HepG2 (cell line): Measurements from ENCODE around the gene FFAR2. TPM values are rescaled to one million over a fixed set of nuclear protein-coding genes. Genes with fewer than 3 reads are reported as not detected.

Source experiments
- CCDC6 ChIP-seq: sonication (generic); formaldehyde crosslinking; IDR thresholded peaks from 2 replicates; pipeline ENCODE4 v1.8.1; 2022; ENCODE audit warnings: mild to moderate bottlenecking, missing genetic modification reagents, moderate library complexity
- CEBPB ChIP-seq: IDR thresholded peaks from 2 replicates; pipeline ENCODE4 v1.6.1; 2011; ENCODE audit warnings: low read depth, low read length, improper control_type of control experiment, borderline replicate concordance
- CENPX ChIP-seq: sonication (generic); formaldehyde crosslinking; IDR thresholded peaks from 2 replicates; pipeline ENCODE4 v1.9.0; 2021; ENCODE audit warnings: mild to moderate bottlenecking, missing genetic modification reagents, moderate library complexity
- CHD2 ChIP-seq: IDR thresholded peaks from 2 replicates; pipeline ENCODE4 v1.6.1; 2011; ENCODE audit warnings: low read depth, low read length, improper control_type of control experiment
- CREB1 ChIP-seq, 2 experiments: fragments of 450-650 bp in 1 of 2; IDR thresholded peaks; 2 replicates each; pipeline ENCODE4 v1.6.1; 2016 to 2017; ENCODE audit warnings: control low read depth in 1 of 2, mild to moderate bottlenecking in 1 of 2, missing compliant biosample characterization in 1 of 2, missing genetic modification characterization in 1 of 2
- ELK4 ChIP-seq: sonication (generic); formaldehyde crosslinking; IDR thresholded peaks from 2 replicates; pipeline ENCODE4 v1.9.0; 2021; ENCODE audit warnings: missing genetic modification reagents, borderline replicate concordance
- MAFF ChIP-seq: IDR thresholded peaks from 2 replicates; pipeline ENCODE4 v1.6.1; 2011; ENCODE audit warnings: low read depth, low read length, improper control_type of control experiment
- MEF2D ChIP-seq: sonication (generic); formaldehyde crosslinking; IDR thresholded peaks from 2 replicates; pipeline ENCODE4 v1.5.1; 2020; ENCODE audit warnings: mild to moderate bottlenecking, missing genetic modification reagents
- MTA1 ChIP-seq: sonication (generic); formaldehyde crosslinking; IDR thresholded peaks from 2 replicates; pipeline ENCODE4 v1.4.0; 2020; ENCODE audit warnings: missing genetic modification reagents, mild to moderate bottlenecking, borderline replicate concordance
- NFIC ChIP-seq: IDR thresholded peaks from 2 replicates; pipeline ENCODE4 v1.6.1; 2012; ENCODE audit warnings: mild to moderate bottlenecking, low read length, inconsistent platforms
- NR2C2 ChIP-seq: sonication (generic); formaldehyde crosslinking; IDR thresholded peaks from 2 replicates; pipeline ENCODE4 v1.4.0; 2020; ENCODE audit warnings: missing genetic modification reagents, mild to moderate bottlenecking, moderate library complexity, borderline replicate concordance
- ONECUT2 ChIP-seq: sonication (generic); formaldehyde crosslinking; IDR thresholded peaks from 2 replicates; pipeline ENCODE4 v1.4.0; 2020; ENCODE audit warnings: missing genetic modification reagents
- PBX2 ChIP-seq: IDR thresholded peaks from 2 replicates; pipeline ENCODE4 v1.6.1; 2016; ENCODE audit warnings: control low read depth
- SNRNP70 ChIP-seq: fragments of 200-400 bp; formaldehyde crosslinking; IDR thresholded peaks from 2 replicates; pipeline ENCODE4 v1.6.1; 2017; ENCODE audit warnings: mild to moderate bottlenecking, low read depth, low read length, moderate library complexity
- XRCC5 ChIP-seq: fragments of 200-400 bp; formaldehyde crosslinking; optimal IDR thresholded peaks from 2 replicates; pipeline ENCODE3; 2017; ENCODE audit warnings: mild to moderate bottlenecking, low read length
- ZNF276 ChIP-seq: sonication (generic); formaldehyde crosslinking; IDR thresholded peaks from 2 replicates; pipeline ENCODE4 v1.4.0; 2020; ENCODE audit warnings: mild to moderate bottlenecking, low read depth, missing genetic modification reagents
- ZNF280D ChIP-seq: sonication (generic); formaldehyde crosslinking; IDR thresholded peaks from 2 replicates; pipeline ENCODE4 v1.5.1; 2020; ENCODE audit warnings: mild to moderate bottlenecking, missing genetic modification reagents
- ZNF580 ChIP-seq: IDR thresholded peaks from 2 replicates; pipeline ENCODE4 v1.6.1; 2016; ENCODE audit warnings: low read depth, borderline replicate concordance
- ZNF614 ChIP-seq: IDR thresholded peaks from 2 replicates; pipeline ENCODE4 v1.6.1; 2018; ENCODE audit warnings: missing biosample characterization, missing genetic modification reagents, inconsistent platforms, borderline replicate concordance
- ZNF670 ChIP-seq: sonication (generic); formaldehyde crosslinking; IDR thresholded peaks from 2 replicates; pipeline ENCODE4 v1.8.0; 2022; ENCODE audit warnings: mild to moderate bottlenecking, missing genetic modification reagents, borderline replicate concordance
- polyA plus RNA-seq, 8 experiments: library from polyadenylated mRNA; depleted of rRNA in 3 of 8; stranded (reverse) in 7 of 8; unstranded in 1 of 8; fragments of >200 nt; fragmentation: Illumina TruSeq in 4 of 8; extraction: Trizol in 4 of 8; gene quantifications; 2 replicates each; pipeline versions ENCODE4 v1.2.1 to v1.2.3, GENCODE V29; 2011 to 2016; ENCODE audit warnings: low read depth in 4 of 8, missing spikeins in 1 of 8, mixed read lengths in 1 of 8; ENCODE audit not compliant: insufficient read depth in 1 of 8
- total RNA-seq, 5 experiments: library from RNA; depleted of rRNA; stranded (reverse); fragments of >200 nt; fragmentation: Illumina TruSeq; extraction: Trizol; gene quantifications; 2 replicates each; pipeline ENCODE4 v1.2.3, GENCODE V29; 2016; ENCODE audit warnings: low read depth in 1 of 5

FFAR2 gene
- total and polyA plus RNA-seq, 2 of the 13 experiments (the other 11 are each of a cell fraction or from before 2014, with no cell fraction given) = 0.12 TPM; not detected in 1

GRCh38 chr19:35458731-35459391 is 10.8 kb downstream of the FFAR2 start (continued):
- 0 out of 2 replicates have a peak, but pooled peaks have one; percentile 56 for TF ChIP-seq ZNF580 (CRISPR knock-in tag)
- no peak for TF ChIP-seq ZNF670
- no peak for TF ChIP-seq ZNF280D (CRISPR knock-in tag)
- no peak for TF ChIP-seq ONECUT2 (CRISPR knock-in tag)
- TF ChIP-seq NR2C2 (CRISPR knock-in tag) = peak; percentile 42; the same call in 1 of the 2 replicates
- no peak for TF ChIP-seq SNRNP70
- peak; percentile 33 for TF ChIP-seq NFIC
- TF ChIP-seq MAFF = no peak
- peak; percentile 11; the same call in 1 of the 2 replicates for TF ChIP-seq MEF2D (CRISPR knock-in tag)
- TF ChIP-seq CHD2 = no peak
- TF ChIP-seq ZNF614 (CRISPR knock-in tag) = 0 out of 2 replicates have a peak, but pooled peaks have one; percentile 25
- no peak for TF ChIP-seq CREB1 (IDR thresholded peaks at IDR 0.05)
- peak; percentile 62 for TF ChIP-seq CREB1 (CRISPR knock-in tag; IDR thresholded peaks at IDR 0.05)
- TF ChIP-seq CEBPB = peak; percentile 72; the same call in 1 of the 2 replicates
- TF ChIP-seq XRCC5 = peak; percentile 68
- TF ChIP-seq ELK4 (CRISPR knock-in tag) = no peak
- 0 out of 2 replicates have a peak, but pooled peaks have one; percentile 66 for TF ChIP-seq ZNF276 (CRISPR knock-in tag)
- 0 out of 2 replicates have a peak, but pooled peaks have one; percentile 31 for TF ChIP-seq PBX2 (CRISPR knock-in tag)
- TF ChIP-seq CCDC6 (CRISPR knock-in tag) = no peak; the same call in 1 of the 2 replicates
- peak; percentile 43; the same call in 1 of the 2 replicates for TF ChIP-seq MTA1 (CRISPR knock-in tag)
- no peak for TF ChIP-seq CENPX (CRISPR knock-in tag)
